GM21529 (cell line): Measurements from ENCODE around the gene DRC3.
"Not testable (repeated sequence)": the region's sequence is repeated elsewhere in the genome, so short reads cannot be mapped to it uniquely, and the experiment has no call there.

ENCODE experiments used
- ATAC-seq: cut with Tn5 transposase; IDR thresholded peaks from one replicate; pipeline ENCODE4 v1.9.1; 2021; ENCODE audit not compliant: unreplicated experiment

DRC3 gene

DNA sequence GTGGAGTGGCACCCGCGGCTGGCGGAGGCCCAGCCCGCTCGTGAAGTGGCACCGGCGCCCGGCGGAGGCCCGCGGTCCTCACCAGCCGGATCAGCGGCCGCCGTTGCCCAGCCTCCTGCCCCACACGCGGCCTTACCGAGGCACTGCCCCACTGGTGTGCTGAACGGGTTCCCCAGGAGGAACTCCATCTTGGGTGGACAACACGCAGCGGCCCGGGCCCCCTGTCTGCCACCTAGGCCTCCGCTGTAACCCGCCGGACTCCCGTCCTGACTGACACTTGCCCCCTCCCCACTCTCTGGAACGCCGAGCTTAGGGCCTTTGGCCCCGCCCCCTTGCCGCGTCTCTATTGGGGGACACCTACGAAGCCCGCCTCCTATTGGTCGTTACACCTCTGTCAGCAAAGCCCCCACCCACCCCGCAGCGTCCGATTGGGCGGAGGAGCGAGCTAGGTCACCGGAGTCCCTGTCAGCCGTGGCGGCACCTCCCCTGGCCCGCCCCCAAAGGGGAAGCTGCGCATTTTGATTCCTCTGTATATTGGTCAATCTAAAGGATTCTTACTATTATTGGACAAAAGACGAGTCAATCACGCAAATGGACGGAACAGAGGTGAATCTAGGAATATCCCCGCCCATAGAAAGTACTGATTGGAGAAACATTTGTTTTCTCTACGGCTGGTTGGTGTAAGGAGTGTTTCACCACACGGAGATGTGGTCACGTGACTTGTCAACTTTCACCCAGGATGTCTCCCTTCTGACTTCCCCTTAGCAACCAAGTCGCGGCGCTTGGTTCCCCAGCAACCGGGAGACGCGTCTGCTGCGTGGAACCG, at the start of gene DRC3, which contains the start of gene TOM1L2:
TSS of gene DRC3 (plus strand) at position 737 of the 826 bp plus-strand sequence. CDS start 4,737 bp downstream, outside the sequence.
TSS of gene TOM1L2 (minus strand) at position 275 of the 826 bp plus-strand sequence. CDS start at position 188, 87 bp downstream.
- peak; percentile 89 for ATAC-seq

- no peak for ATAC-seq
These were observed 48.4 kb upstream of the DRC3 start for GRCh38 chr17:17924131-17924856.

- ATAC-seq, result no peak
These were observed 47.8 kb upstream of the DRC3 start for GRCh38 chr17:17924857-17925250.

DNA sequence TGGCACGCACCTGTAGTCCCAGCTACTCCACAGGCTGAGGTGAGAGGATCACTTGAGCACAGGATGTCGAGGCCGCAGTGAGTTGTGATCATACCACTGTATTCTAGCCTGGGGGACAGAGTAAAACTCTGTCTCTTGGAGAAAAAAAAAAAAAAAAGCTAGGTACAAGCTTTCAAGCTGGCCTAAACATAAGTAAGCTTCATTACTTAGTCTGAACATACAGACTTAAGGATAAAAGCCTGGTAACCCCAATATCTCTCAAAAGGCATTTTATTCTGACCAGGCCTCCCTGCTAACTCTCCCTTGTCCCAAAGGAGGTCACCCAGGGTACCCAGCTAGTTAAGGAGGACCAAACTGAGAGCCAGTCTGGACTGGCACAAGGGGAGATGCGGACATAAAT, 46.6 kb upstream of the DRC3 start:
- ATAC-seq, result no peak

- no peak for ATAC-seq
These were observed 45.7 kb upstream of the DRC3 start for GRCh38 chr17:17926840-17927449.

- ATAC-seq, result no peak
These were observed 44.0 kb upstream of the DRC3 start for GRCh38 chr17:17928398-17929287.

GRCh38 chr17:17929655-17930380, 42.8 kb upstream of the DRC3 start:
- no peak for ATAC-seq

DNA sequence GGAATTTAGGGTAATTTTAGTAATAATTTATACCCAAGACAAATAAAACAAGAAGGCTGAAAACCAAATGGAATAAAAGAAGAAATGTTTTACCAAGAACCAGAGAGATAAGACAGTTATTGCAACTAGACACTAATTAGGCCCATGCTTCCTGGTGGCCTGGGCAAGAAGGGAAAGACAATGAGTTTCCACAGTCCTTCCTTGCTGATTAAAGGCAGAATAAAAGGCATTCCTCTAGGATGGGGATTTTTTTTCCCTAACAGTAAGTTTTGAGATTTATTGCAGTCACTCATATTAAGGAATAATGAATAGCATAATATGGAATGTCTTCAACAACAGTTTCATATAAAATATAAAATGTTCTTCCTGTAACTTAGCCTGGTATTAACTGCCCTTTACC, 42.0 kb upstream of the DRC3 start:
- ATAC-seq, result no peak

DNA sequence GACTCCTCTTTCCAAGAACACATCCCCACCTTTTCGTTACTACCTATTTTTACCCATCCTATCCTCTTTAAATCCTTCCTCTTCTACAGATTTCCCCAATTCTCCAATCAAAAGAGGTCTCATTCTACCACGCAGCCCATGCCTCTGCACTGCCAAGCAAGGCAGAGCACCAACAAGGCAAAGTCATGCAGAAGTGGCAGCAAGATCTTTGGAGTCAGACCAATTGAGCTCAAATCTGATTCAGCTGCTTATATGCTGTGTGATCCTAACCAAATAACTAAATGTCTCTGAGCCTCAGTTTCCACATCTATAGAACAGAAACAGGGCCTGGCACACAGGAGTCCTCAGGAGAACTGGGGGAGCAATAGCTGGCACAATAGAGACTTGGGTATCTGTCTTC, 41.5 kb upstream of the DRC3 start:
- ATAC-seq, result no peak

DNA sequence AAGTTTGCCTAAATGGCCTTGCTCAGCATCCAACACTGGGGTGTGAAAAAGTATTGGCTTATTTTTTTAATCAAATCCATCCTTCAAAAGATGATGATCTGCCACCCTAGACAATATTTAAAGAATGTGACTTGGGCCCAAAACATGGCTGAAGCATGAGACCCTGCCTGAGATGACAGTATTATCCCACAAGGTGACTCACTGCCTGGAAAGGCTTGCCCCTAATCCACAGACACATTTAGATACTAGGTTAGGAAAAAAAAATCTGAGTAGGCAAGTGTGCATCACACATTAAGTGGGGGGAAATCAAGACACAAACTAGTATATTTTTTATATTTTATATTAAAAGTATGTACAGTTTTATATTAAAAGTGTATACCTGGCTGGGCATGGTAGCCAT, 38.9 kb upstream of the DRC3 start:
- ATAC-seq, result no peak

DNA sequence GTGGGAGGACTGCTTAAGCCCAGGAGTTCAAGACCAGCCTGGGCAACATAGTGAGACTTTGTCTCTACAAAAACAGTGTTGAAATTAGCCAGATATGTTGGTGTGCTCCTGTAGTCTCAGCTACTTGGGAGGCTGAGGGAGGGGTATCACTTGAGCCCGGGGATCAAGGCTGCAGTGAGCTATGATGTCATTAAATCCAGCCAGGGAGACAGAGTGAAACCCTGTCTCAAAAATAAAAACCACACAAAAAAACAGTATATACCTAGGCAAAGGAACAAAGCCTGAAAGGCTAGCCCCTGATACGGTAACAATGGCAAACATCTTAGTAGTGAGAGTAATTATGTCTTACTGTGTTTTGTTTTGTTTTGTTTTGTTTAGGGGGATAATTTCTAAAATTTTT, 38.4 kb upstream of the DRC3 start:
- no peak for ATAC-seq

GRCh38 chr17:17934806-17935205, 37.9 kb upstream of the DRC3 start:
- ATAC-seq, result no peak

- ATAC-seq, result no peak
These were observed 37.1 kb upstream of the DRC3 start for GRCh38 chr17:17935321-17936271.

DNA sequence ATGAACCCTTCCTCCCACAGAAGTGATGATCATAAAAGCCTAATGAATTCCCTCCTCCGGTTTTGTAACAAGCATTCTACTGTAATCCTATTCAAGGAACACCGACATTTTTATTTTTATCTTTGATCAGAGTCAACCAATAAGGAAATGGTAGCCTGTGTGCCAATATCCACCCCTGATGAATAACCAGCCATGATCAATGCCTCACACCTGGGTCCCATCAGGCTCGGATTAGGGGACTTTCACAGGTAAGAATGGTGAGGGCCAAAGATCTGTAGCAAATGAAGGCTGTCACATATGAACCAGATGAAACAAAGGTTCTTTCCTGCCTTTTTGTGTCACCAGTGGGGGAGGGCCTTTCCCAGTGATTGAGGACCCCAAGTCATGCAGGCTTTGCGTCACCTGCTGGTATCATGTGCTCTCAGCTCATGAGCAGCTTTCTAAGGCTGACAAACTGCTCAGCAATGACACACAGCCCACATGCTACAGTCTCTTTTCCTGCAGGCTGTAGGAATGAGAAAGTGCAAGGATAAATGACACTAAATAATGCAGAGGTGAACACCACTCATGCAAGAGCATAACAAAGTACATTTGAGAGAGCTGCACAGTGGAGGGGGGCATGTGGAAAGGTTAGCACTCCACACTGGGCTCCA, 35.3 kb upstream of the DRC3 start:
- no peak for ATAC-seq

DNA sequence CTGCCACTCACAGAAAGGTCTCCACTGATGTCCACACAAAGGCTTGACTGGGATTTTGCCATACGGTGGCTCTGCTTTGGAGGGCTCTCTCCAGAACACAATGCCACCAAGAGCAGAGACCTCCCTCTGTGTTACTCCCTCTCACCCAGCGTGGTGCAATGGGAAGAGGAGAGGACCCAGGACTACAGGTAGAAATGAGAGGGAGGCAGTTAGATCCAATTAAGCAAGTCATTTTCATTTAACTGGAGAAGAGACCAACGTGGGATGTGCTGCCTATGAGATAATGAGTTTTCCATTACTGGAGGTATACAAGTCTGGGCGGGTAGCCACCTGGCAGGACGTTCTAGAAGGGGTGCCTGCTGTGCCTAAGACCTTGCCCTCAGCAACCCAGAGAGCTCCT, 34.7 kb upstream of the DRC3 start:
- no peak for ATAC-seq

DNA sequence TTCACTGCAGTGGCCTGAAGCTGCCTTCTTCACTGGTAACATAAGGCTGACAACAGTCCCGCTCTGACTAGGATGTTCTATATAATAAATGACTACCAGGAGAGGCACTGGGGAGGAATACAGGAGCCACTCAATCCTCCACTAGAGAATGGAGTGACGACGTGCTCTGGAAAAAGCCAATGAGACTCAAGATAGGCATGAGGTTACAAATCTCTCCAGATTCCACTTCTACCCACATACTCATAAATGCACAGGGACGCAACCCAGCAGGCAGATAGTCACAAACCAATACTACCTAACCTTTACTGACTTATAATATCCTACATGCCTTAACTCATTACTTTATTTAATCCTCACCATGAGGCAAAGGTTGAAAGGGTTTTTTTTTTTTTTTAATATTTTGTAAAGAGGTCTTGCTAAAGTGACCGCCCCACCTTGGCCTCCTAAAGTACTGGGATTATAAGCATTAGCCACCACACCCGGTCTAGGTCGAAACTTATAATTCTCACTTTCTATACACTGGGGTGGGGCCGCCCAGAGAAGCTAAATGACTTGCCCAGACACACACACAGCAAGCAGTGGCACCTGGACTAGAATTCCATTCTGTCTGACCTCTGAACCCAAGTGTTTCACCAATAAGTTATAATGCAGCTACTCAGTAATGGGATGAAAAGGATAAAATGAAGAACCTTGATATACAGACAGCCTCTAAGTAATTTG, 34.1 kb upstream of the DRC3 start:
- no peak for ATAC-seq

GRCh38 chr17:17939941-17940340, 32.7 kb upstream of the DRC3 start:
- ATAC-seq, result not testable (repeated sequence)

DNA sequence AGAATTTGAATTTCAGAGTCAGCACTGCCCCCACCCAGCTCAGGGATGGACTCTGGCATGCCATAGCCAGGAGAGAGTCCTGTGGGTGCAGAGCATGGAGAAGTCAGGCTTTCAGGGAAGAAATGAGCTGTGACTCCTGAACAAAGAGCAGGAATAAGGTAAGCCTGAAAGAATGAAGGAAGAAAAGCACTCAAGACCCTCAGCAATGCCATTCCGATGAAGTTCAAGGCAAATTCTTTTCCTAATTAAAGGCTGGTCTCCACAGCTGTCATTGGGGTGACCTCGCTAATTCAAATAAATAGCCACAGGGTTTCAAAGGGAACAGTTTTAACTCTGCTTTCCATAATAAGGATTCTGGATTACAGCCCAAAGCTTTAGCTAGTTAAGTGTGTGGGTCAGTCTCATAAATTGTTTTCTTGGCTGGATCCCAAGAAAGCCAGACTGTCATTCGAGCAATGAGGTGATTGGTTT, 32.2 kb upstream of the DRC3 start:
- ATAC-seq, result no peak
